ENCODE data around the gene ZKSCAN5.

- TF ChIP-seq CTCF (IDR thresholded peaks at IDR 0.05; ENCODE audit: low read length) (peak; percentile 52), EZH2 (optimal IDR thresholded peaks at IDR 0.05; ENCODE audit: low read depth, low read length) (no peak)
These were observed 75.7 kb downstream of the ZKSCAN5 start for GRCh38 chr7:99579956-99580777.

Measured in MM.1S (cell line).